A673 (cell line): ENCODE measurements around the gene CARD11.

ENCODE experiments used
- CTCF ChIP-seq: fragments of 300-800, 200-600 bp; sonication (generic); conservative IDR thresholded peaks from 2 replicates; pipeline ENCODE4 v1.5.1; 2017; ENCODE audit warnings: low read depth, mild to moderate bottlenecking, antibody characterized with exemption, low read length, moderate library complexity, mixed read lengths
- EZH2 ChIP-seq: fragments of 200-600 bp; sonication (generic); IDR thresholded peaks from 2 replicates; pipeline ENCODE4 v1.6.1; 2017; ENCODE audit warnings: borderline replicate concordance, low read depth, mild to moderate bottlenecking, mixed read lengths, antibody characterized with exemption, low read length; ENCODE audit not compliant: poor library complexity, severe bottlenecking

- TF ChIP-seq CTCF (no peak), EZH2 (no peak)
These were observed 173.2 kb downstream of the CARD11 start for GRCh38 chr7:2870471-2870931.
